Endothelial cell of umbilical vein (primary cell): ENCODE data around the gene LLGL2. TPM values are rescaled to one million over a fixed set of nuclear protein-coding genes. Genes with fewer than 3 reads are reported as not detected.

Experiments
- BruUV-seq: library from RNA; stranded (reverse); fragments of 400-500 nt; replicated peaks from 2 replicates; lab custom pipeline; 2021; lab: Mats Ljungman, UMichigan
- CTCF ChIA-PET: fragments of 300-600, 350-600 bp; sonication (Branson Sonifier 250); formaldehyde crosslinking; loops from one replicate; lab custom pipeline; 2021; ENCODE audit warnings: antibody characterized with exemption, inconsistent platforms; lab: Charles Lee
- POLR2A ChIA-PET: fragments of 300-600, 350-600 bp; sonication (Branson Sonifier 250); formaldehyde crosslinking; loops from one replicate; lab custom pipeline; 2021; ENCODE audit warnings: antibody characterized with exemption, inconsistent platforms; lab: Charles Lee
- DNase-seq: peaks from one replicate; pipeline ENCODE4 v3.0.0-alpha.2; 2011; ENCODE audit warnings: low read depth, low spot score
- FAIRE-seq: peaks from 2 replicates; lab custom pipeline; 2011; peaks lifted over from hg19 to GRCh38; lab: Jason Lieb, UNC
- H2AFZ ChIP-seq: 2 replicates; pipeline ENCODE4 v1.6.0; 2012; ENCODE audit warnings: low read depth, low read length, control low read depth, inconsistent platforms
- H3K27ac ChIP-seq: 2 replicates; pipeline ENCODE4 v1.5.1; 2011; ENCODE audit warnings: low read depth, mild to moderate bottlenecking, control low read depth, low read length, moderate library complexity; ENCODE audit not compliant: insufficient read depth
- H3K27me3 ChIP-seq, 2 experiments: 2 replicates each; pipeline versions ENCODE4 v1.6.0 to v1.6.1; 2011; ENCODE audit warnings: low read length in 2 of 2, mixed read lengths in 1 of 2; ENCODE audit not compliant: control insufficient read depth in 2 of 2, insufficient read depth in 2 of 2
- H3K36me3 ChIP-seq, 2 experiments: 2 replicates in 1 of 2; 3 replicates in 1 of 2; pipeline ENCODE4 v1.5.1; 2011; ENCODE audit warnings: low read length in 2 of 2, mild to moderate bottlenecking in 1 of 2, moderate library complexity in 1 of 2; ENCODE audit not compliant: control insufficient read depth in 2 of 2, insufficient read depth in 2 of 2; ENCODE audit errors: extremely low read depth in 1 of 2
- H3K4me1 ChIP-seq: 3 replicates; pipeline ENCODE4 v1.5.1; 2011; ENCODE audit warnings: mild to moderate bottlenecking, low read length; ENCODE audit not compliant: control insufficient read depth, insufficient read depth; ENCODE audit errors: extremely low read depth
- H3K4me2 ChIP-seq: 2 replicates; pipeline ENCODE4 v1.6.1; 2011; ENCODE audit warnings: low read length, control low read depth, mixed read lengths; ENCODE audit not compliant: insufficient read depth
- H3K4me3 ChIP-seq, 3 experiments: fragments of 200-600 bp in 1 of 3; sonication (generic), shearing (Covaris generic) in 1 of 3; replicated peaks in 1 of 3; 2 replicates each; pipeline ENCODE4 v1.5.1; 2011 to 2016; ENCODE audit warnings: control low read depth in 3 of 3, low read length in 3 of 3, mild to moderate bottlenecking in 2 of 3, inconsistent platforms in 1 of 3, low read depth in 1 of 3, moderate library complexity in 1 of 3; ENCODE audit not compliant: insufficient read depth in 1 of 3
- H3K79me2 ChIP-seq: 2 replicates; pipeline ENCODE4 v1.6.0; 2012; ENCODE audit warnings: low read length, inconsistent platforms; ENCODE audit not compliant: control insufficient read depth, insufficient read depth
- H3K9ac ChIP-seq: replicated peaks from 2 replicates; pipeline ENCODE3; 2011; ENCODE audit warnings: low read length, control low read depth; ENCODE audit not compliant: insufficient read depth; ENCODE audit errors: extremely low read depth
- H3K9me1 ChIP-seq: replicated peaks from 3 replicates; pipeline ENCODE4 v1.6.0; 2011; ENCODE audit warnings: mild to moderate bottlenecking, low read length; ENCODE audit not compliant: control insufficient read depth, insufficient read depth; ENCODE audit errors: extremely low read depth
- H3K9me3 ChIP-seq: replicated peaks from 2 replicates; pipeline ENCODE4 v1.5.1; 2012; ENCODE audit warnings: low read length, inconsistent platforms; ENCODE audit not compliant: control insufficient read depth, insufficient read depth
- H4K20me1 ChIP-seq: replicated peaks from 2 replicates; pipeline ENCODE3; 2011; ENCODE audit warnings: mild to moderate bottlenecking, low read length; ENCODE audit not compliant: control insufficient read depth, insufficient read depth; ENCODE audit errors: extremely low read depth
- CTCF ChIP-seq, 2 donors: IDR thresholded peaks; 1 replicate in 1 of 2; 2 replicates in 1 of 2; pipeline ENCODE4 v1.5.1; 2011; ENCODE audit warnings: low read length in 2 of 2, mild to moderate bottlenecking in 2 of 2, moderate library complexity in 2 of 2, control low read depth in 1 of 2, inconsistent platforms in 1 of 2, low read depth in 1 of 2; ENCODE audit not compliant: insufficient read depth in 1 of 2; ENCODE audit errors: extremely low read depth in 1 of 2
- EZH2 ChIP-seq: IDR thresholded peaks from 2 replicates; pipeline ENCODE4 v1.6.1; 2012; ENCODE audit warnings: borderline replicate concordance, low read depth, mild to moderate bottlenecking, moderate library complexity, low read length, inconsistent platforms; ENCODE audit not compliant: severe bottlenecking
- FOS ChIP-seq: IDR thresholded peaks from 2 replicates; pipeline ENCODE4 v1.6.1; 2011; ENCODE audit warnings: mild to moderate bottlenecking, low read length, moderate library complexity, borderline replicate concordance; ENCODE audit not compliant: insufficient read depth
- GATA2 ChIP-seq: IDR thresholded peaks from 2 replicates; pipeline ENCODE4 v1.7.0; 2011; ENCODE audit warnings: low read depth, mild to moderate bottlenecking, moderate library complexity, mixed read lengths, low read length; ENCODE audit not compliant: insufficient read length, insufficient read depth
- JUN ChIP-seq: IDR thresholded peaks from 2 replicates; pipeline ENCODE4 v1.6.1; 2011; ENCODE audit warnings: borderline replicate concordance, low read depth; ENCODE audit not compliant: insufficient read length, insufficient read depth
- MAX ChIP-seq: IDR thresholded peaks from 2 replicates; pipeline ENCODE4 v1.6.1; 2011; ENCODE audit not compliant: insufficient read depth, insufficient read length
- MYC ChIP-seq: IDR thresholded peaks from one replicate; pipeline ENCODE4 v1.6.1; 2011; ENCODE audit warnings: mild to moderate bottlenecking, low read depth, low read length
- POLR2A ChIP-seq: IDR thresholded peaks from 2 replicates; pipeline ENCODE4 v1.6.1; 2012; ENCODE audit warnings: low read depth, mild to moderate bottlenecking, control low read depth, low read length
- POLR2AphosphoS5 ChIP-seq: IDR thresholded peaks from 2 replicates; pipeline ENCODE4 v1.6.1; 2012; ENCODE audit warnings: low read depth, mild to moderate bottlenecking, control low read depth, low read length, moderate library complexity; ENCODE audit not compliant: insufficient read depth
- dilution Hi-C: fragments of 300-500 bp; cut with MboI; formaldehyde crosslinking; loops from one replicate; pipeline ENCODE4 v1.15.0; 2019; ENCODE audit warnings: low sequenced_read_pairs; ENCODE audit not compliant: extremely low pct_ligation_motif_present
- intact Hi-C: fragments of 100-400 bp; cut with micrococcal nuclease; formaldehyde crosslinking; loops from one replicate; pipeline ENCODE4 v1.10.0; 2022
- polyA plus RNA-seq, 4 experiments: library from polyadenylated mRNA; depleted of rRNA in 3 of 4; stranded (reverse) in 3 of 4; unstranded in 1 of 4; fragments of >200 nt; gene quantifications; 2 replicates each; pipeline versions ENCODE4 v1.2.1 to v1.2.3, GENCODE V29; 2011 to 2012; ENCODE audit warnings: missing spikeins in 1 of 4
- total RNA-seq: library from RNA; stranded (reverse); gene quantifications from 2 replicates; pipeline ENCODE4 v1.2.3, GENCODE V29; 2021

Gene LLGL2
- total and polyA plus RNA-seq, 2 donors (not counting 3 experiments of a cell fraction or from before 2014, with no cell fraction given), result 5.3 to 5.4 TPM

GRCh38 chr17:75575197-75575596 lies 49.7 kb downstream of the LLGL2 start:
- no peaks in the 10 kb centered on the region for H4K20me1 ChIP-seq
- H3K79me2 ChIP-seq, result no peaks in the 10 kb centered on the region
- DNase-seq (no peak), FAIRE-seq (no peak)
- BruUV-seq, result no TSS peak
- no peak overlapping the region for H3K4me2 ChIP-seq
- H3K36me3 ChIP-seq, result no peaks in the 10 kb centered on the region
- H3K9ac ChIP-seq, result no peak overlapping the region
- no peaks in the 10 kb centered on the region for H3K27me3 ChIP-seq
- CTCF ChIA-PET, result no interaction called here
- intact Hi-C loops, result no loop called here
- POLR2A ChIA-PET, result no interaction called here
- TF ChIP-seq POLR2AphosphoS5, result no peak
- no peak for TF ChIP-seq JUN
- no peak for TF ChIP-seq POLR2A
- TF ChIP-seq GATA2, result no peak
- no peaks in the 10 kb centered on the region for H3K9me1 ChIP-seq
- peaks cover 9% of the 10 kb centered on the region for H3K4me1 ChIP-seq
- H2AFZ ChIP-seq, result no peak overlapping the region
- dilution Hi-C loops, result no loop called here
- H3K27ac ChIP-seq, result no peak overlapping the region
- H3K4me3 ChIP-seq, result no peak overlapping the region
- H3K9me3 ChIP-seq, result no peaks in the 10 kb centered on the region

- Histone ChIP-seq H2AFZ (no peak overlapping the region), H3K36me3 (no peaks in the 10 kb centered on the region), H3K9me1 (no peaks in the 10 kb centered on the region), H3K9me3 (no peaks in the 10 kb centered on the region), H4K20me1 (no peaks in the 10 kb centered on the region), H3K4me1 (peaks cover 7% of the 10 kb centered on the region), H3K4me3 (no peak overlapping the region), H3K79me2 (no peaks in the 10 kb centered on the region), H3K4me2 (no peak overlapping the region), H3K27ac (no peak overlapping the region), H3K27me3 (no peaks in the 10 kb centered on the region), H3K9ac (no peak overlapping the region)
- FAIRE-seq (no peak), DNase-seq (no peak)
- TF ChIP-seq POLR2A, result no peak
- TF ChIP-seq MAX, result no peak
- no peak for TF ChIP-seq FOS
- TF ChIP-seq MYC, result no peak
- TF ChIP-seq EZH2, result no peak
- no peak for TF ChIP-seq POLR2AphosphoS5
- TF ChIP-seq CTCF (IDR thresholded peaks at IDR 0.05; ENCODE audit: extremely low read depth in 1 of 2, insufficient read depth in 1 of 2, low read depth in 1 of 2, low read length in 2 of 2), result no peak
- intact Hi-C loops, result no loop called here
- CTCF ChIA-PET, result no interaction called here
- BruUV-seq, result no TSS peak
- dilution Hi-C loops, result no loop called here
- POLR2A ChIA-PET, result no interaction called here
These were observed 50.2 kb downstream of the LLGL2 start for GRCh38 chr17:75575728-75576127.
